ENCODE results near the gene PTCD2. TPM values are rescaled to one million over a fixed set of nuclear protein-coding genes. Genes with fewer than 3 reads are reported as not detected.

PTCD2 gene
- total RNA-seq, 4 donors from 2014 or later, result 3.1 to 8.7 (median 5.7) TPM

GRCh38 chr5:72276219-72276752 is 43.9 kb upstream of the PTCD2 start:
- no peak overlapping the region for H3K27ac ChIP-seq
- DNase-seq, result no peak
- peaks cover 0 to 10% (median 3%) of the 10 kb centered on the region in 3 donors for H3K4me1 ChIP-seq
- 84 to 95% methylated on average over 3 of the region's 3 CpGs for WGBS, 2 donors
- TF ChIP-seq CTCF (IDR thresholded peaks at IDR 0.05) (no peak), POLR2A (IDR thresholded peaks at IDR 0.05) (no peak)
- no peaks in the 10 kb centered on the region for H3K27me3 ChIP-seq
- no peak overlapping the region for H3K4me3 ChIP-seq
- intact Hi-C loops (cut with DNase I), result no loop called here
- H3K36me3 ChIP-seq, result peaks cover 0 to 35% (median 0%) of the 10 kb centered on the region in 3 donors
- H3K9me3 ChIP-seq, result no peaks in the 10 kb centered on the region

GRCh38 chr5:72280581-72281069 is 39.5 kb upstream of the PTCD2 start:
- Histone ChIP-seq H3K36me3 (peaks cover 0 to 30% (median 0%) of the 10 kb centered on the region in 3 donors), H3K27ac (peak overlapping the region in 3 of 4 donors; percentile 57 to 72 (median 68)), H3K9me3 (no peaks in the 10 kb centered on the region), H3K4me3 (no peak overlapping the region), H3K27me3 (no peaks in the 10 kb centered on the region), H3K4me1 (peaks cover 0 to 33% (median 3%) of the 10 kb centered on the region in 3 donors)
- WGBS, 2 donors, result 30 to 44% methylated on average over 2 of the region's 2 CpGs
- no peak for DNase-seq
- intact Hi-C loops (cut with DNase I), result no loop called here
- TF ChIP-seq CTCF (IDR thresholded peaks at IDR 0.05), result peak in 4 of 6 experiments; percentile 30 to 43 (median 36)
- TF ChIP-seq POLR2A (IDR thresholded peaks at IDR 0.05), result no peak

- 82 to 85% methylated on average over 1 of the region's 1 CpG for WGBS, 2 donors
- no peak overlapping the region for H3K4me3 ChIP-seq
- peaks cover 0 to 33% (median 3%) of the 10 kb centered on the region in 3 donors for H3K4me1 ChIP-seq
- intact Hi-C loops (cut with DNase I), result no loop called here
- H3K9me3 ChIP-seq, result no peaks in the 10 kb centered on the region
- no peaks in the 10 kb centered on the region for H3K27me3 ChIP-seq
- TF ChIP-seq CTCF (IDR thresholded peaks at IDR 0.05) (no peak), POLR2A (IDR thresholded peaks at IDR 0.05) (no peak)
- peaks cover 0 to 29% (median 0%) of the 10 kb centered on the region in 3 donors for H3K36me3 ChIP-seq
- H3K27ac ChIP-seq, result peak overlapping the region in 3 of 4 donors; percentile 57 to 72 (median 68)
- DNase-seq, result no peak
These were observed 38.8 kb upstream of the PTCD2 start for GRCh38 chr5:72281430-72281763.

GRCh38 chr5:72281764-72282499 is 38.2 kb upstream of the PTCD2 start:
- peak overlapping the region in 3 of 4 donors; percentile 57 to 72 (median 68) for H3K27ac ChIP-seq
- H3K36me3 ChIP-seq, result peaks cover 0 to 29% (median 0%) of the 10 kb centered on the region in 3 donors
- WGBS, 2 donors, result 64 to 66% methylated on average over 3 of the region's 3 CpGs
- peaks cover 0 to 33% (median 3%) of the 10 kb centered on the region in 3 donors for H3K4me1 ChIP-seq
- H3K4me3 ChIP-seq, result no peak overlapping the region
- no peaks in the 10 kb centered on the region for H3K27me3 ChIP-seq
- H3K9me3 ChIP-seq, result no peaks in the 10 kb centered on the region
- DNase-seq, result no peak
- intact Hi-C loops (cut with DNase I), result no loop called here
- TF ChIP-seq CTCF (IDR thresholded peaks at IDR 0.05), result no peak
- TF ChIP-seq POLR2A (IDR thresholded peaks at IDR 0.05), result no peak

- H3K27ac ChIP-seq, result peak overlapping the region in 3 of 4 donors; percentile 18 to 68 (median 57)
- intact Hi-C loops (cut with DNase I), result no loop called here
These were observed 37.3 kb upstream of the PTCD2 start for GRCh38 chr5:72282878-72283277.

More at GRCh38 chr5:72282878-72283277, 37.3 kb upstream of the PTCD2 start:
- Histone ChIP-seq H3K36me3 (peaks cover 0 to 34% (median 5%) of the 10 kb centered on the region in 3 donors), H3K4me1 (peaks cover 0 to 33% (median 3%) of the 10 kb centered on the region in 3 donors), H3K9me3 (no peaks in the 10 kb centered on the region), H3K4me3 (no peak overlapping the region), H3K27me3 (no peaks in the 10 kb centered on the region)
- DNase-seq, result no peak
- 46 to 71% methylated on average over 2 of the region's 2 CpGs for WGBS, 2 donors
- TF ChIP-seq CTCF (IDR thresholded peaks at IDR 0.05), result no peak
- no peak for TF ChIP-seq POLR2A (IDR thresholded peaks at IDR 0.05)

All from esophagus squamous epithelium (tissue), 5 donors.